GM12801 (cell line): ENCODE measurements around the gene TOMT.

Experiments used
- CTCF ChIP-seq: IDR thresholded peaks from one replicate; pipeline ENCODE4 v1.5.1; 2011; ENCODE audit warnings: control low read depth; ENCODE audit not compliant: insufficient read length; ENCODE audit errors: extremely low read depth

Gene TOMT

GRCh38 chr11:72105888-72106287, at the start of gene TOMT:
Gene TOMT (plus strand): TSS chr11:72105924. CDS start chr11:72105952, 28 bp downstream.
- no peak for TF ChIP-seq CTCF

GRCh38 chr11:72058416-72059034, 47.2 kb upstream of the TOMT start:
- TF ChIP-seq CTCF: no peak

- TF ChIP-seq CTCF: no peak
Observed at GRCh38 chr11:72061739-72062396, 43.9 kb upstream of the TOMT start.

GRCh38 chr11:72066855-72067254, 38.9 kb upstream of the TOMT start:
- no peak for TF ChIP-seq CTCF

- no peak for TF ChIP-seq CTCF
Observed at GRCh38 chr11:72067266-72067665, 38.5 kb upstream of the TOMT start.

GRCh38 chr11:72067676-72068075, 38.0 kb upstream of the TOMT start:
- TF ChIP-seq CTCF: no peak

- no peak for TF ChIP-seq CTCF
Observed at GRCh38 chr11:72069200-72069599, 36.5 kb upstream of the TOMT start.
